Suprapubic skin (tissue), 4 donors: ENCODE measurements around the gene SUGP1. TPM values are rescaled to one million over a fixed set of nuclear protein-coding genes. Genes with fewer than 3 reads are reported as not detected.

ENCODE experiments used
- DNase-seq, 2 donors: peaks; one replicate each; pipeline ENCODE4 v3.0.0-alpha.2; 2019; ENCODE audit warnings: low spot score in 2 of 2
- H3K27ac ChIP-seq: fragments of 200-600 bp; sonication (generic); one replicate; pipeline ENCODE4 v1.5.1; 2019
- H3K27me3 ChIP-seq: fragments of 200-600 bp; sonication (generic); one replicate; pipeline ENCODE4 v1.5.1; 2019
- H3K36me3 ChIP-seq: fragments of 200-600 bp; sonication (generic); one replicate; pipeline ENCODE4 v1.5.1; 2019
- H3K4me1 ChIP-seq: fragments of 200-600 bp; sonication (generic); one replicate; pipeline ENCODE4 v1.5.1; 2019
- H3K4me3 ChIP-seq: fragments of 200-600 bp; sonication (generic); one replicate; pipeline ENCODE4 v1.5.1; 2019; ENCODE audit warnings: mild to moderate bottlenecking
- H3K9me3 ChIP-seq: fragments of 200-600 bp; sonication (generic); one replicate; pipeline ENCODE4 v1.5.1; 2019
- CTCF ChIP-seq, 2 donors: fragments of 200-600 bp in 1 of 2; fragments of 450-650 bp in 1 of 2; sonication (generic) in 1 of 2; IDR thresholded peaks; one replicate each; pipeline ENCODE4 v1.5.1; 2016 to 2019; ENCODE audit warnings: antibody characterized with exemption in 2 of 2, mild to moderate bottlenecking in 1 of 2, moderate library complexity in 1 of 2
- EP300 ChIP-seq: sonication (generic); formaldehyde crosslinking; IDR thresholded peaks from one replicate; pipeline ENCODE4 v1.6.1; 2017; ENCODE audit warnings: antibody characterized with exemption
- POLR2A ChIP-seq, 2 donors: fragments of 450-650 bp; IDR thresholded peaks; one replicate each; pipeline ENCODE4 v1.6.1; 2017; ENCODE audit warnings: antibody characterized with exemption in 2 of 2, mild to moderate bottlenecking in 2 of 2, moderate library complexity in 2 of 2
- POLR2AphosphoS5 ChIP-seq, 3 donors: sonication (generic); formaldehyde crosslinking; IDR thresholded peaks; one replicate each; pipeline ENCODE4 v1.6.1; 2017; ENCODE audit warnings: antibody characterized with exemption in 3 of 3
- WGBS: methylation state at CpG from one replicate; pipeline ENCODE4 v1.1.5; 2018; 5-methylcytosine and 5-hydroxymethylcytosine counted together
- total RNA-seq, 4 donors: library from RNA; depleted of rRNA; stranded (reverse); fragments of >200 nt; gene quantifications; one replicate each; pipeline ENCODE4 v1.1.0, GENCODE V29; 2016

Gene SUGP1
- total RNA-seq, 4 donors from 2014 or later, result 23.1 to 64.8 (median 31.3) TPM

GRCh38 chr19:19341026-19341425 lies 20.7 kb upstream of the SUGP1 start:
- no peak for TF ChIP-seq POLR2A (IDR thresholded peaks at IDR 0.05)
- no peak for TF ChIP-seq EP300
- TF ChIP-seq POLR2AphosphoS5 (IDR thresholded peaks at IDR 0.05), result no peak
- Histone ChIP-seq H3K4me3 (no peak overlapping the region), H3K9me3 (no peaks in the 10 kb centered on the region), H3K27ac (no peak overlapping the region), H3K36me3 (peaks cover 98% of the 10 kb centered on the region), H3K4me1 (peaks cover 18% of the 10 kb centered on the region), H3K27me3 (no peaks in the 10 kb centered on the region)
- no peak for DNase-seq
- WGBS, result 87% methylated on average over 3 of the region's 11 CpGs

GRCh38 chr19:19338082-19338481 lies 17.8 kb upstream of the SUGP1 start:
- no peak for DNase-seq
- Histone ChIP-seq H3K4me3 (no peak overlapping the region), H3K9me3 (no peaks in the 10 kb centered on the region), H3K27ac (no peak overlapping the region), H3K4me1 (peaks cover 40% of the 10 kb centered on the region), H3K27me3 (no peaks in the 10 kb centered on the region), H3K36me3 (peaks cover 96% of the 10 kb centered on the region)
- TF ChIP-seq EP300, result no peak
- TF ChIP-seq CTCF (IDR thresholded peaks at IDR 0.05), result no peak
- no peak for TF ChIP-seq POLR2AphosphoS5 (IDR thresholded peaks at IDR 0.05)
- no peak for TF ChIP-seq POLR2A (IDR thresholded peaks at IDR 0.05)
- 68% methylated on average over 7 of the region's 7 CpGs for WGBS

GRCh38 chr19:19337120-19337519 lies 16.8 kb upstream of the SUGP1 start:
- H3K4me3 ChIP-seq, result no peak overlapping the region
- DNase-seq, result no peak
- TF ChIP-seq CTCF (IDR thresholded peaks at IDR 0.05), result no peak
- no peaks in the 10 kb centered on the region for H3K27me3 ChIP-seq
- H3K9me3 ChIP-seq, result no peaks in the 10 kb centered on the region
- peaks cover 40% of the 10 kb centered on the region for H3K4me1 ChIP-seq
- WGBS, result 59% methylated on average over 17 of the region's 17 CpGs
- no peak overlapping the region for H3K27ac ChIP-seq
- peaks cover 93% of the 10 kb centered on the region for H3K36me3 ChIP-seq

- Histone ChIP-seq H3K27ac (peak overlapping the region; percentile 65), H3K4me1 (peaks cover 40% of the 10 kb centered on the region), H3K27me3 (no peaks in the 10 kb centered on the region), H3K9me3 (no peaks in the 10 kb centered on the region), H3K4me3 (no peak overlapping the region), H3K36me3 (peaks cover 93% of the 10 kb centered on the region)
- no peak for DNase-seq
- 33% methylated on average over 3 of the region's 3 CpGs for WGBS
- TF ChIP-seq CTCF (IDR thresholded peaks at IDR 0.05) (no peak), POLR2AphosphoS5 (IDR thresholded peaks at IDR 0.05) (no peak), POLR2A (IDR thresholded peaks at IDR 0.05) (no peak), EP300 (no peak)
Measured at GRCh38 chr19:19336597-19336996, 16.3 kb upstream of the SUGP1 start.

- peaks cover 93% of the 10 kb centered on the region for H3K36me3 ChIP-seq
- H3K4me1 ChIP-seq, result peaks cover 40% of the 10 kb centered on the region
- H3K4me3 ChIP-seq, result no peak overlapping the region
- WGBS, result 65% methylated on average over 16 of the region's 16 CpGs
- no peaks in the 10 kb centered on the region for H3K9me3 ChIP-seq
- no peak for TF ChIP-seq POLR2A (IDR thresholded peaks at IDR 0.05)
- TF ChIP-seq CTCF (IDR thresholded peaks at IDR 0.05), result no peak
- no peak for TF ChIP-seq POLR2AphosphoS5 (IDR thresholded peaks at IDR 0.05)
- TF ChIP-seq EP300, result no peak
- H3K27me3 ChIP-seq, result no peaks in the 10 kb centered on the region
- DNase-seq, result no peak
- H3K27ac ChIP-seq, result peak overlapping the region; percentile 65
Measured at GRCh38 chr19:19335408-19336158, 15.3 kb upstream of the SUGP1 start.

- Histone ChIP-seq H3K9me3 (no peaks in the 10 kb centered on the region), H3K4me1 (peaks cover 41% of the 10 kb centered on the region), H3K36me3 (peaks cover 94% of the 10 kb centered on the region), H3K4me3 (no peak overlapping the region), H3K27ac (peak overlapping the region; percentile 65), H3K27me3 (no peaks in the 10 kb centered on the region)
- WGBS, result 62% methylated on average over 3 of the region's 3 CpGs
- DNase-seq, result no peak
- no peak for TF ChIP-seq EP300
- TF ChIP-seq POLR2A (IDR thresholded peaks at IDR 0.05), result no peak
- TF ChIP-seq POLR2AphosphoS5 (IDR thresholded peaks at IDR 0.05), result no peak
- no peak for TF ChIP-seq CTCF (IDR thresholded peaks at IDR 0.05)
Measured at GRCh38 chr19:19334989-19335344, 14.7 kb upstream of the SUGP1 start.
